NB4 (cell line): Measurements from ENCODE around the gene GALNT8.

Source experiments
- DNase-seq: peaks from one replicate; pipeline ENCODE4 v3.0.0; 2010; ENCODE audit warnings: low read depth
- H3K4me3 ChIP-seq: one replicate; pipeline ENCODE4 v1.5.1; 2011; ENCODE audit warnings: mild to moderate bottlenecking, low read depth, low read length, moderate library complexity
- CTCF ChIP-seq: IDR thresholded peaks from one replicate; pipeline ENCODE4 v1.5.1; 2012; ENCODE audit warnings: low read depth, low read length
- MAX ChIP-seq: IDR thresholded peaks from 2 replicates; pipeline ENCODE4 v1.6.1; 2011; ENCODE audit warnings: low read depth, low read length
- MYC ChIP-seq: IDR thresholded peaks from 2 replicates; pipeline ENCODE4 v1.6.1; 2011; ENCODE audit warnings: low read depth, low read length
- POLR2A ChIP-seq: IDR thresholded peaks from 2 replicates; pipeline ENCODE4 v1.6.1; 2011; ENCODE audit warnings: mild to moderate bottlenecking; ENCODE audit not compliant: insufficient read length; ENCODE audit errors: extremely low read depth

GALNT8 gene

GRCh38 chr12:4796216-4796615 is 76.0 kb downstream of the GALNT8 start:
- no peak for DNase-seq
- no peak overlapping the region for H3K4me3 ChIP-seq
- no peak for TF ChIP-seq MAX
- TF ChIP-seq CTCF: no peak
- no peak for TF ChIP-seq MYC
- no peak for TF ChIP-seq POLR2A

- no peak for DNase-seq
- H3K4me3 ChIP-seq: no peak overlapping the region
- TF ChIP-seq MAX: no peak
- no peak for TF ChIP-seq MYC
- TF ChIP-seq POLR2A: no peak
- TF ChIP-seq CTCF: no peak
Observed at GRCh38 chr12:4796694-4797482, 76.7 kb downstream of the GALNT8 start.

- no peak for TF ChIP-seq MYC
- TF ChIP-seq POLR2A: no peak
- TF ChIP-seq MAX: no peak
- TF ChIP-seq CTCF: no peak
- DNase-seq: no peak
- H3K4me3 ChIP-seq: no peak overlapping the region
Observed at GRCh38 chr12:4800555-4800954, 80.4 kb downstream of the GALNT8 start.

- TF ChIP-seq MYC (no peak), MAX (no peak), CTCF (no peak), POLR2A (no peak)
- no peak for DNase-seq
- H3K4me3 ChIP-seq: no peak overlapping the region
Observed at GRCh38 chr12:4802841-4803240, 82.6 kb downstream of the GALNT8 start.

- TF ChIP-seq MAX (no peak), CTCF (no peak), POLR2A (no peak), MYC (no peak)
- DNase-seq: no peak
- no peak overlapping the region for H3K4me3 ChIP-seq
Observed at GRCh38 chr12:4806439-4807115, 86.4 kb downstream of the GALNT8 start.
